Ovary (tissue), 9 donors: ENCODE measurements around the gene EDDM3A. TPM values are rescaled to one million over a fixed set of nuclear protein-coding genes. Genes with fewer than 3 reads are reported as not detected.
"Not testable (repeated sequence)": the region's sequence is repeated elsewhere in the genome, so short reads cannot be mapped to it uniquely, and the experiment has no call there.

Experiments used
- DNase-seq, 5 donors: peaks; one replicate each; pipeline ENCODE4 v3.0.0-alpha.2; 2019 to 2020
- H3K27ac ChIP-seq, 2 donors: fragments of 200-600 bp; one replicate each; pipeline versions ENCODE4 v1.5.1 to v1.8.0; 2019 to 2022
- H3K27me3 ChIP-seq: fragments of 200-600 bp; one replicate; pipeline ENCODE4 v1.8.0; 2022
- H3K36me3 ChIP-seq: fragments of 200-600 bp; sonication (generic); one replicate; pipeline ENCODE4 v1.5.1; 2019
- H3K4me1 ChIP-seq: one replicate; pipeline ENCODE4 v1.8.1; 2013; ENCODE audit warnings: mild to moderate bottlenecking, moderate library complexity; ENCODE audit not compliant: insufficient read depth
- H3K4me3 ChIP-seq: fragments of 200-600 bp; sonication (generic); one replicate; pipeline ENCODE4 v1.5.1; 2017
- H3K9me3 ChIP-seq, 2 donors: fragments of 200-600 bp in 1 of 2; sonication (generic) in 1 of 2; one replicate each; pipeline versions ENCODE4 v1.5.1 to v1.8.1; 2013 to 2019; ENCODE audit warnings: mild to moderate bottlenecking in 1 of 2, moderate library complexity in 1 of 2
- CTCF ChIP-seq, 3 donors: fragments of 450-650 bp in 2 of 3; fragments of 200-600 bp in 1 of 3; IDR thresholded peaks; one replicate each; pipeline versions ENCODE4 v1.5.1 to v1.8.0; 2016 to 2022; ENCODE audit warnings: antibody characterized with exemption in 3 of 3, mild to moderate bottlenecking in 1 of 3
- EP300 ChIP-seq: sonication (generic); formaldehyde crosslinking; IDR thresholded peaks from one replicate; pipeline ENCODE4 v1.6.1; 2017; ENCODE audit warnings: antibody characterized with exemption
- POLR2A ChIP-seq: fragments of 450-650 bp; IDR thresholded peaks from one replicate; pipeline ENCODE4 v1.6.1; 2017; ENCODE audit warnings: antibody characterized with exemption, mild to moderate bottlenecking, moderate library complexity
- WGBS, 3 donors: extraction: QIAGEN DNeasy Blood & Tissue Kit in 1 of 3; methylation state at CpG; one replicate each; pipeline versions ENCODE4 v1.1.5 to v1.1.7; 2013 to 2017; 5-methylcytosine and 5-hydroxymethylcytosine counted together
- intact Hi-C, 4 donors: fragments of 100-400 bp; cut with DNase I; formaldehyde crosslinking; loops; one replicate each; pipeline versions ENCODE4 v1.11.0 to v1.15.1; 2022 to 2023
- polyA plus RNA-seq, 2 donors: library from polyadenylated mRNA; stranded (reverse); fragments of 200-250 nt in 1 of 2; fragments of 350-450 nt in 1 of 2; fragmentation: Illumina TruSeq in 1 of 2; extraction: RNeasy Lipid Tissue Mini Kit (QIAGEN cat#74804) in 1 of 2; gene quantifications; one replicate each; pipeline ENCODE4 v1.2.3, GENCODE V29; 2013 to 2014
- total RNA-seq, 7 donors: library from RNA; depleted of rRNA in 2 of 7; stranded (reverse); fragments of >200 nt in 2 of 7; fragmentation: NEBNext Ultra II Directional in 3 of 7; extraction: Animal tissue kit (Norgen Biotek cat#: 25700) in 3 of 7; gene quantifications; one replicate each; pipeline versions ENCODE4 v1.1.0 to v1.2.4, GENCODE V29; 2016 to 2023
- donor health status: DM: no; HTN: no; CAD: no; lungs with moderate emphysema.
- donor health status: DM: no; HTN: no; CAD: no.
- donor health status: Bipolar disorder and iron deficiency.
- donor health status: DM: yes; HTN: yes; CAD: no.
- donor health status: DM: no; HTN: no; CAD: no.
- donor health status: DM: yes; HTN: yes; CAD: no.

Gene EDDM3A
- total and polyA plus RNA-seq, 9 donors, result not detected

GRCh38 chr14:20719777-20720176, 25.9 kb upstream of the EDDM3A start:
- intact Hi-C loops, result loop anchor here in 1 of 4 donors (10.0 kb wide), 1 partner anchor 135 kb away; no protein-coding TSS in a partner anchor
- Histone ChIP-seq H3K36me3 (no peaks in the 10 kb centered on the region), H3K4me3 (no peak overlapping the region), H3K9me3 (no peaks in the 10 kb centered on the region), H3K27ac (no peak overlapping the region), H3K4me1 (peaks cover 3% of the 10 kb centered on the region), H3K27me3 (no peaks in the 10 kb centered on the region)
- 73 to 88% (median 85%) methylated on average over 4 of the region's 4 CpGs for WGBS, 3 donors
- no peak for DNase-seq
- TF ChIP-seq CTCF (IDR thresholded peaks at IDR 0.05), result no peak
- TF ChIP-seq POLR2A, result no peak
- no peak for TF ChIP-seq EP300

GRCh38 chr14:20720741-20721140, 24.9 kb upstream of the EDDM3A start:
- no peak for DNase-seq
- Histone ChIP-seq H3K36me3 (no peaks in the 10 kb centered on the region), H3K4me3 (no peak overlapping the region), H3K9me3 (no peaks in the 10 kb centered on the region), H3K27ac (no peak overlapping the region), H3K27me3 (no peaks in the 10 kb centered on the region), H3K4me1 (peaks cover 3% of the 10 kb centered on the region)
- 77 to 87% (median 81%) methylated on average over 6 of the region's 6 CpGs for WGBS, 3 donors
- intact Hi-C loops, result no loop called here
- TF ChIP-seq CTCF (IDR thresholded peaks at IDR 0.05) (no peak), EP300 (no peak), POLR2A (no peak)

- no peaks in the 10 kb centered on the region for H3K36me3 ChIP-seq
- no peaks in the 10 kb centered on the region for H3K9me3 ChIP-seq
- 91 to 94% (median 93%) methylated on average over 12 of the region's 12 CpGs for WGBS, 3 donors
- H3K27me3 ChIP-seq, result no peaks in the 10 kb centered on the region
- intact Hi-C loops, result no loop called here
- DNase-seq, result no peak
- TF ChIP-seq CTCF (IDR thresholded peaks at IDR 0.05), result no peak
- no peak for TF ChIP-seq EP300
- no peak for TF ChIP-seq POLR2A
- H3K4me3 ChIP-seq, result no peak overlapping the region
- H3K27ac ChIP-seq, result no peak overlapping the region
- peaks cover 3% of the 10 kb centered on the region for H3K4me1 ChIP-seq
These were observed 23.7 kb upstream of the EDDM3A start for GRCh38 chr14:20722016-20722415.

GRCh38 chr14:20723488-20723887, 22.2 kb upstream of the EDDM3A start:
- Histone ChIP-seq H3K4me3 (no peak overlapping the region), H3K36me3 (no peaks in the 10 kb centered on the region), H3K9me3 (no peaks in the 10 kb centered on the region), H3K27ac (no peak overlapping the region), H3K27me3 (no peaks in the 10 kb centered on the region), H3K4me1 (peaks cover 3% of the 10 kb centered on the region)
- 24 to 58% (median 42%) methylated on average over 26 to 28 of the region's 28 CpGs for WGBS, 3 donors
- intact Hi-C loops, result no loop called here
- TF ChIP-seq EP300, result no peak
- no peak for TF ChIP-seq CTCF (IDR thresholded peaks at IDR 0.05)
- no peak for TF ChIP-seq POLR2A
- DNase-seq, result no peak

- H3K4me3 ChIP-seq, H3K27me3 ChIP-seq, H3K36me3 ChIP-seq, H3K4me1 ChIP-seq, intact Hi-C loops, H3K27ac ChIP-seq, DNase-seq, H3K9me3 ChIP-seq: not testable (repeated sequence)
- 91 to 95% (median 92%) methylated on average over 3 of the region's 3 CpGs for WGBS, 3 donors
These were observed 19.6 kb upstream of the EDDM3A start for GRCh38 chr14:20726121-20726520.
